OCI-LY3 (cell line): ENCODE data around the gene CRIP3.

ENCODE experiments used
- H2AFZ ChIP-seq: fragments of 200-600, 300-600 bp; shearing (Covaris generic); 2 replicates; pipeline ENCODE4 v1.6.0; 2014; ENCODE audit warnings: antibody characterized with exemption, low read depth, low read length
- H3K27ac ChIP-seq: fragments of 200-600, 300-600 bp; sonication (generic); 2 replicates; pipeline ENCODE4 v1.5.1; 2014; ENCODE audit warnings: mild to moderate bottlenecking, low read length, moderate library complexity, mixed read lengths
- H3K27me3 ChIP-seq: fragments of 200-600, 300-600 bp; sonication (generic); 2 replicates; pipeline ENCODE4 v1.6.1; 2014; ENCODE audit warnings: low read depth, low read length, mixed read lengths
- H3K36me3 ChIP-seq: fragments of 200-600, 300-600 bp; sonication (generic); replicated peaks from 2 replicates; pipeline ENCODE3; 2014; ENCODE audit warnings: low read depth, low read length, mixed read lengths
- H3K4me1 ChIP-seq: fragments of 300-600, 200-600 bp; sonication (generic); 2 replicates; pipeline ENCODE4 v1.6.1; 2014; ENCODE audit warnings: low read length, mixed read lengths
- H3K4me2 ChIP-seq: fragments of 200-600, 300-600 bp; sonication (generic); 2 replicates; pipeline ENCODE4 v1.6.1; 2014; ENCODE audit warnings: low read length, mixed read lengths
- H3K4me3 ChIP-seq: fragments of 300-600, 200-600 bp; sonication (generic); 2 replicates; pipeline ENCODE4 v1.5.1; 2014; ENCODE audit warnings: antibody characterized with exemption, mild to moderate bottlenecking, low read length, moderate library complexity
- H3K79me2 ChIP-seq: fragments of 300-600, 200-600 bp; shearing (Covaris generic); 2 replicates; pipeline ENCODE4 v1.6.1; 2014; ENCODE audit warnings: mild to moderate bottlenecking, low read length, mixed read lengths
- H3K9ac ChIP-seq: fragments of 300-600, 200-600 bp; shearing (Covaris generic); 2 replicates; pipeline ENCODE4 v1.6.0; 2014; ENCODE audit warnings: mild to moderate bottlenecking, low read length, moderate library complexity
- H3K9me3 ChIP-seq: fragments of 200-600, 300-600 bp; shearing (Covaris generic); 2 replicates; pipeline ENCODE4 v1.6.1; 2014; ENCODE audit warnings: low read length, mixed read lengths; ENCODE audit not compliant: insufficient read depth
- H4K20me1 ChIP-seq: fragments of 200-600, 300-600 bp; sonication (generic); 2 replicates; pipeline ENCODE4 v1.6.1; 2016; ENCODE audit warnings: low read length, mixed read lengths; ENCODE audit not compliant: insufficient read depth
- EZH2phosphoT487 ChIP-seq: fragments of 200-600 bp; shearing (Covaris generic); IDR thresholded peaks from 2 replicates; pipeline ENCODE4 v1.6.1; 2018; ENCODE audit warnings: antibody characterized with exemption, mixed run types, low read depth
- TF ChIP-seq, protein P1 (sequence below): fragments of 200-600, 300-600 bp; sonication (generic); IDR thresholded peaks from 2 replicates; pipeline ENCODE4 v1.5.1; 2014; ENCODE audit warnings: antibody characterized with exemption, low read length, low read depth

The CRIP3 gene

DNA sequence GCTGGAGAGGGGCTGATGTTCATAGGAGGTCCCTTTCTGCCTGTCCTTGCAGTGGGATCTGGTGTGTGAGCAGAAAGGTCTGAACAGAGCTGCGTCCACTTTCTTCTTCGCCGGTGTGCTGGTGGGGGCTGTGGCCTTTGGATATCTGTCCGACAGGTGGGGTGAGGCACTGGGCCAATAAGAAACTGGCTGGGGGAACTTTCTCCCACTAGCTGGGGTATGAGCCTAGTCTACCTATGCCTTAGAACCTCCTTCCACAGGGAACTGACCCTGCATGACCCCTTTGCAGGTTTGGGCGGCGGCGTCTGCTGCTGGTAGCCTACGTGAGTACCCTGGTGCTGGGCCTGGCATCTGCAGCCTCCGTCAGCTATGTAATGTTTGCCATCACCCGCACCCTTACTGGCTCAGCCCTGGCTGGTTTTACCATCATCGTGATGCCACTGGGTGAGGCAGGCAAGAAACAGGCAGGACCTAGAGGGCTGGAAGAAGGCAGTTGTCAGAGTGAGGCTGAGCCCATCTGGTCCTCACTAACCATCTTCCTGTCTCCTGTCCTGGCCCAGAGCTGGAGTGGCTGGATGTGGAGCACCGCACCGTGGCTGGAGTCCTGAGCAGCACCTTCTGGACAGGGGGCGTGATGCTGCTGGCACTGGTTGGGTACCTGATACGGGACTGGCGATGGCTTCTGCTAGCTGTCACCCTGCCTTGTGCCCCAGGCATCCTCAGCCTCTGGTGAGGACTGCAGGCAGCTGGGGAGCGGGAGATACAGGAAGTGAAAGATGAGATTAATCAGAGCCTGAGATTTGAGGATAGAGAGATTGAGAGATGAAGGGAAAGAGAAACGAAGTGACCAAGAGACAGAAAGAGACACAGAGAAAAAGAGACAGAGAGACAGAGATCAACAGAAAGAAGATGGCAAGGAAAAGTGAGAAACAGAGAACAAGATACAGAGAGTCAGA, 9.0 kb downstream of the CRIP3 start:
- no peak for TF ChIP-seq EZH2phosphoT487
- TF ChIP-seq, protein P1, sequence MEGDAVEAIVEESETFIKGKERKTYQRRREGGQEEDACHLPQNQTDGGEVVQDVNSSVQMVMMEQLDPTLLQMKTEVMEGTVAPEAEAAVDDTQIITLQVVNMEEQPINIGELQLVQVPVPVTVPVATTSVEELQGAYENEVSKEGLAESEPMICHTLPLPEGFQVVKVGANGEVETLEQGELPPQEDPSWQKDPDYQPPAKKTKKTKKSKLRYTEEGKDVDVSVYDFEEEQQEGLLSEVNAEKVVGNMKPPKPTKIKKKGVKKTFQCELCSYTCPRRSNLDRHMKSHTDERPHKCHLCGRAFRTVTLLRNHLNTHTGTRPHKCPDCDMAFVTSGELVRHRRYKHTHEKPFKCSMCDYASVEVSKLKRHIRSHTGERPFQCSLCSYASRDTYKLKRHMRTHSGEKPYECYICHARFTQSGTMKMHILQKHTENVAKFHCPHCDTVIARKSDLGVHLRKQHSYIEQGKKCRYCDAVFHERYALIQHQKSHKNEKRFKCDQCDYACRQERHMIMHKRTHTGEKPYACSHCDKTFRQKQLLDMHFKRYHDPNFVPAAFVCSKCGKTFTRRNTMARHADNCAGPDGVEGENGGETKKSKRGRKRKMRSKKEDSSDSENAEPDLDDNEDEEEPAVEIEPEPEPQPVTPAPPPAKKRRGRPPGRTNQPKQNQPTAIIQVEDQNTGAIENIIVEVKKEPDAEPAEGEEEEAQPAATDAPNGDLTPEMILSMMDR: no peak
- Histone ChIP-seq H3K27me3 (no peaks in the 10 kb centered on the region), H3K4me2 (peak overlapping the region; percentile 31), H2AFZ (no peak overlapping the region), H3K79me2 (no peaks in the 10 kb centered on the region), H3K27ac (no peak overlapping the region), H3K36me3 (no peaks in the 10 kb centered on the region), H3K9ac (no peak overlapping the region), H3K4me1 (peaks cover 11% of the 10 kb centered on the region), H4K20me1 (no peaks in the 10 kb centered on the region), H3K9me3 (no peaks in the 10 kb centered on the region), H3K4me3 (no peak overlapping the region)

DNA sequence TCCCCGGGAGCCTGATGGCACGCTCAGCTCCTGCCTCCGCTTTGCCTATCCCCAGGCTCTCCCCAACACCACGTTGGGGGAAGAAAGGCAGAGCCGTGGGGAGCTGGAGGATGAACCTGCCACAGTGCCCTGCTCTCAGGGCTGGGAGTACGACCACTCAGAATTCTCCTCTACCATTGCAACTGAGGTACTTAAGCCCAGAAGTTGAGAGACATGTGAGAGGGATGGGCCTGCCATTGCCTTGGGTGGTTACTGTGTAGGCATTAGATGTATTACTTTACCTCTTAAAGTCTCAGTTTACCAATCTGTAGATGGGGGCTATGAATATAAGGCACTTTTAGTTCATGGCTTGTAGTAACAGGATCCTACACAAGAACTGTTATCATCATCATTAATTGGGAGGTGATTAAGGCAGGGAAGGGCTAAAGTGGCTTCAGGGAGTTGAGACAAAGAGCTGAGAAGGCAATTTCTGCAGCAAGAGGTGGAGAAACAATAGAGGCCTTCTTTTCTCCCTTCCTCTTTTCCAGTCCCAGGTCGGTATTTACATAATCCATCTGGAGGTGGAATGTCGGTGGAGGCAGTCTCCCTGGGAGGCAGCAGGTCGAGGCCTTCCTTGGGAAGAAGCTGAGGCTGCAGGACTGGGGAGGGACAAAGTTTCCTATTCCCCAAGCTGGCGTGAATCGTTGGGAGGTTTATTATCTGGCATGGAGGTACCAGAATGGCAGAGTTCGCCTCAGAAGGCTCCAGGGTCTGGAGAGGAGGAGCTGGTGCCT, 9.9 kb downstream of the CRIP3 start:
- Histone ChIP-seq H3K27me3 (no peaks in the 10 kb centered on the region), H3K27ac (no peak overlapping the region), H3K4me2 (no peak overlapping the region), H3K4me3 (no peak overlapping the region), H3K9me3 (no peaks in the 10 kb centered on the region), H3K36me3 (no peaks in the 10 kb centered on the region), H3K79me2 (no peaks in the 10 kb centered on the region), H4K20me1 (no peaks in the 10 kb centered on the region), H3K4me1 (peaks cover 11% of the 10 kb centered on the region), H2AFZ (no peak overlapping the region), H3K9ac (no peak overlapping the region)
- TF ChIP-seq, protein P1: no peak
- TF ChIP-seq EZH2phosphoT487: no peak

DNA sequence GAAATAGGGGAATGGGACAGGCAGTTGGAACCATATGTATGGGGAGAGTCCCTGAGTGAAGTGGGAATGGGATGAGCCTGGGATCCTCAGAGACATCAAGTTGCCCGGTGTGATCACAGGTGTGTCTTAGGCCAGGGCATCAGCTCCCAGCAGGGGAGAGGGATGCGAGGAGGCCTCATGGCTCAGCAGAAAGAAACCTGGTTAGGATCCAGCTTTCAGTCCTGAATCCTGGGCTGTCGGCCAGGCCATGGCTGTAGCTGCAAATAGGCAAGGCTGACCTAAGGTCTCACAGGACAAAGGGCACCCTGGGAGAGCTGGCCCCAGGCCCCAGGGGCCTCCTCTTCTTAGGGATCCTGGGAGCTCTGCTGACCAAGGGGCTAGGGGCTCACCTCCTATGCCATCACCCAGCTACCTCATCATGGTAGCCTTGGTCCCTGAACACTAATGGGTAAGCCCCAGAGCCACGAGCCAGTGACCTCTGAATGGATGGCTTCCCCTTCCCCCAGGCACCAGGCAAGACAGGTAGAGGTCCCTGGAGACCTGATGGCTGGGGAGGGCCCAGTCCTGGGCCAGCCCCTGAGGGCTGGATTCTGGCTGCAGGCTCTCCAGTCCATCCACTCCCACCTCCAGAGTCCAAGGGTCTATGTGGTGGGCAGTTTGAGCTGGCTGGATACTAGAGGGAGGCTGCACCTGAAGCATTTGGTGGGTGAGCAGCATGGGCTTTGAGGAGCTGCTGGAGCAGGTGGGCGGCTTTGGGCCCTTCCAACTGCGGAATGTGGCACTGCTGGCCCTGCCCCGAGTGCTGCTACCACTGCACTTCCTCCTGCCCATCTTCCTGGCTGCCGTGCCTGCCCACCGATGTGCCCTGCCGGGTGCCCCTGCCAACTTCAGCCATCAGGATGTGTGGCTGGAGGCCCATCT, 10.7 kb downstream of the CRIP3 start, which contains the start of gene SLC22A7:
SLC22A7 (plus strand) TSS at position 617 of the 921 bp plus-strand sequence; CDS start at position 716, 99 bp downstream.
- no peak within 1 kb of the TSS for H3K27ac ChIP-seq
- peaks cover 11% of the 10 kb centered on the region for H3K4me1 ChIP-seq
- TF ChIP-seq, protein P1: no peak
- TF ChIP-seq EZH2phosphoT487: no peak
- no peaks in the 10 kb centered on the region for H4K20me1 ChIP-seq
- no peak within 1 kb of the TSS for H3K4me3 ChIP-seq
- H3K9me3 ChIP-seq: no peaks in the 10 kb centered on the region
- H3K79me2 ChIP-seq: no peaks in the 10 kb centered on the region
- H3K27me3 ChIP-seq: no peaks in the 10 kb centered on the region
- no peak within 1 kb of the TSS for H3K9ac ChIP-seq
- no peak within 1 kb of the TSS for H2AFZ ChIP-seq
- H3K36me3 ChIP-seq: no peaks in the 10 kb centered on the region
- H3K4me2 ChIP-seq: no peak within 1 kb of the TSS
